Jurkat, Clone E6-1 (cell line): Measurements from ENCODE around the gene SULT1C2.
"Not testable (repeated sequence)": the region's sequence is repeated elsewhere in the genome, so short reads cannot be mapped to it uniquely, and the experiment has no call there.

Experiments used
- DNase-seq: peaks from one replicate; pipeline ENCODE4 v3.0.0-alpha.2; 2011; ENCODE audit warnings: low read depth, low spot score
- H3K4me3 ChIP-seq: 2 replicates; pipeline ENCODE4 v1.5.1; 2011; ENCODE audit warnings: mild to moderate bottlenecking, low read length, control low read depth, moderate library complexity

The SULT1C2 gene

DNA sequence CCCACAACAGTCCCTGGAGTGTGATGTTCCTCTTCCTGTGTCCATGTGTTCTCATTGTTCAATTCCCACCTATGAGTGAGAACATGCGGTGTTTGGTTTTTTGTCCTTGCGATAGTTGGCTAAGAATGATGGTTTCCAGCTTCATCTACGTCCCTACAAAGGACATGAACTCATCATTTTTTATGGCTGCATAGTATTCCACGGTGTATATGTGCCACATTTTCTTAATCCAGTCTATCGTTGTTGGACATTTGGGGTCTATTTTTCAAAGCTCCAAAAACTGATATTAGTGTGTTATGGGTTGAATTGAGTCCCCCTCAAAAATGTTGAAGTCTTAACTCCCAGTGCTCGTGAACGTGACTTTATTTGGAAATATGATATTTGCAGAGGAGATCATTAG lies 4.1 kb upstream of the SULT1C2 start:
- DNase-seq, H3K4me3 ChIP-seq: not testable (repeated sequence)

DNA sequence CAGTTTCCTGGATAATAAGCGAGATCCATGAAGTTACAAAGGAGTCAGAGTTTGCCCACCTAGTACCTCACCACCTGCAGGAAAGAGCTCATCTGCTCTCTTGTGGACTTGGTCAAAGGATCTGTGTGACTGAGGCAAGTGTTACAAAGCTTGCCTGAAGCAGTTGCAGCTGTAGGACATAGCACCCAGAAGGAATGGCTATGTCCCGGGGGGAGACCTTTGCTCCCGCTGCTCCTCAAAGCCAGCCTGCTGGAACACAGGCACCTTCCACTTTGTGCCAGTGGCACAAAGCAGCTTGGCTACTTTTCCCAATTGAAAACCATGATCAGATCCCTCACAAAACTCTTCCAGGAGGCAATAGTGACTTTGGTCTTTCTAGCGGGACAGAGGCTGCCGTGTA lies 3.1 kb upstream of the SULT1C2 start:
- no peak overlapping the region for H3K4me3 ChIP-seq
- DNase-seq: no peak

DNA sequence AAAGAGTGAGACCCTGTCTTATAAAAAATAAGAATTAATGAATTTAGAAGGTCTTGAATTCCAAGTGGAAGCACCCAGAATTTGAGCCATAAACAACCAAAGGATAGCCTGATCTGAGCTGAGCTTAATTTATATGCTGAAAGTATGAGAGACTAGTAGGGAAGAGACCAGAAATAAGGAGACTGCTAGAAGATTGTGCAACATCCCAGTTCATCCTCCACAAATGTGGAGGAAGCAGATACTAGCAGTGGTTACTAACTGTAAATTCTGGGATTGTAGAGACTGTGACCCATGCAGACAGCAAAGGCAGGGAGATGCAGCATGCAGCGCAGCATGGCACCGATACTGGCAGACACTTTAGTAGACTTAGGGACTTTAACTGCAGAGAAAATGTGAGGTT lies 1.5 kb upstream of the SULT1C2 start:
- no peak for DNase-seq

DNA sequence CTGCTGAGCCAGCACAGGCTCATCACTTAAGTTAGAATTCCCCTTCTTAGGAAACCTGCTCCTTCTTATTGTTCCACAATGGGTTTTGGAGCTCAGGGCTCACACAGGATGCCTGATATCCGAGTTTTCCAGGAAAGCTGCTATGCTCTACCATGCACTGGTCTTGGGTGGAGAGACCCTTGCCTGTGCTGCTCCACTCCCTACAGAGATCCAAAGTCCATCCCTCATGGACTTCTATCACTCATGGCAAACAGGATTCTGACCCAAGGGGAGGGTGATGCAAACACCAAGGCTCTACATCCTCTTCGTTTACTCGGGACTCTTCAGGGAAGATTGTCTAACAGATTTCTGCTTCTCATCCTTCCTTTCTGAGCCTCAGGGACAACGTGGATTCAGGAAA lies 5.2 kb downstream of the SULT1C2 start:
- no peak for DNase-seq
- no peak overlapping the region for H3K4me3 ChIP-seq

More for the DNA sequence above, 1.5 kb upstream of the SULT1C2 start:
- H3K4me3 ChIP-seq: no peak overlapping the region

DNA sequence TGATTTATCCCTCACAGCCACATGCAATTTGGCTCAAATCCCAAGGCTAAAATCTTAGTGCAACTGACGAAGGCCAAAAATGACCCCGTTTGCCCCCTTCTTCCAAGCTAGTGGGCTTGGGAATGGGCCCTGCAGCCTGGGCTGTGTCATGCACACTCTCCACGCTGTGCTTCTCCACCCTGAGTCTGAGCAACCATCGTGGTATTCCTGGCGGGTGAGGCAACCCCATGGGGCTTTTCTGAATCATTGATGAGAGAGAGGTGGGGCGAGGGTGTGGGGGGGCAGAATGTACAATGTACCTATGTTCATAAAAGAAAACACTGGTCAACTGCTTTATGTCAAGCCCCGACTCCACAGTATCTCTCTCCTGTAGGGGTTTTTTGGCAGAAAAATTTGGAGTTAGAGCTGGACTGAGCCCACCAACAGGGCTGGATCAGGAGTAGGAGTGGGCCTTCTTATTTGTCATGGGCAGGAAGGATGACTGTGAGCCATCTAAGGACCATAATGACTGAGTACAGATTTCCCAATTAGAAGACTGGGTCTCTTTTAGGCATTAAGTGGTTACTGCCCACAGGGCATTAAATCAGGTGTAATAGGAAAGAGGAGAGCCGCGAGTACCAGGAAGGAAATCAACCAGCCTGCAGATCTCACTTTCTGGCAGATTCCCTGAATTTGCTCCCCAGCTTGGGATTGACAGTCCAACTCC lies 8.9 kb downstream of the SULT1C2 start:
- DNase-seq: no peak
- H3K4me3 ChIP-seq: no peak overlapping the region

DNA sequence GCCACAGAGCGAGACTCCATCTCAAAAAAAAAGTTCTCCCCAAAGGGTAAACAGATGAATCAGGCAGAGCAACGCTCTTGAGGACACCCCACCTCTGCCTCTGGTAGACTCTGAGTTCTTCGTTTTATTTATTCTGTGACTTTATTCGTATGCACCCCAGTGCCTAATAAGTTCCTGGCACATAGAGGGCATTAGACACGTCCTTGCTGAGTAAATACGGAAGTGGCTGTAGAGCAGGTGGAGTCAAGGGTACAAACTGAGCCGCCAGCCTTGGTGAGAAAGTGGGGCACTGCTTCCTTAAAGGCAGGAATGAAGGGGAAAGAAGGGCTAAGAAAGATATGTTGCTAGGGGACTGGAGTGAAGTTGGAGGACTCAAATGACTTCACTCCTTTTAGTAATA lies 12.9 kb downstream of the SULT1C2 start:
- no peak overlapping the region for H3K4me3 ChIP-seq
- DNase-seq: no peak

DNA sequence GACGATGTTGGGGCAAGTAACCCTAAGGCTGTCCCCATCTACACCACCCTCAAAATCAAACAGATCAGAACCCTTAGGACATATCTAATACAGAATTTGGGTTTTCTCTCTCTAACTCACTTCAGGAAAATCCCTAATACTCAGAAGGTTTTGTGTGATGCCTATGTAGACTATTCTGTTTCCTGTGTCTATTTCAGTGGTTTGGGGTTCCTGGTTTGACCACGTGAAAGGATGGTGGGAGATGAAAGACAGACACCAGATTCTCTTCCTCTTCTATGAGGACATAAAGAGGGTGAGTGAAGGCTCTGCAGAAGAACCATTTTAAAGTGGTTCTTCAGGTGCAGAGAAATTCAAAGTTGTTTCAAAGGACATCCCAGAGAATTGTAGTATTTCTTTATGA lies 16.3 kb downstream of the SULT1C2 start:
- no peak overlapping the region for H3K4me3 ChIP-seq
- DNase-seq: peak; percentile 15

DNA sequence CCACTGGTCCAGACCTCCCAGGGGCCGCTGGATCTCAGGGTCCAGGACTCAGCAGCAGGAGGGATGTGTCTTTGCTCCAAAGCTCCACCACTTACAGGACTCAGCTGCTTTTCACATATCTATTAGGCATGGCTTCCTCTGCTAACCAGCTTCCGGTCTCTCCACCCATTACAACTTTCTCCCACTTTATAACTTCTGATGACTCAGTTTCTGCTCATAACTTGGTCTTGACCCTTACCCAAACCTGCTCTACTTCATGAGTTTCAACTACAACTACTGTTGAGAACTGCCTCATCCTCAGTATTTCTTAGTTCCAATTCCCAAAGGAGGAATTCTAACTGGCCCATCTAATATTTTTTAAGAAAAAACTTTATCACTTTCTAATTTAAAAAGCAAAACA lies 17.2 kb downstream of the SULT1C2 start:
- no peak for DNase-seq
- no peak overlapping the region for H3K4me3 ChIP-seq

DNA sequence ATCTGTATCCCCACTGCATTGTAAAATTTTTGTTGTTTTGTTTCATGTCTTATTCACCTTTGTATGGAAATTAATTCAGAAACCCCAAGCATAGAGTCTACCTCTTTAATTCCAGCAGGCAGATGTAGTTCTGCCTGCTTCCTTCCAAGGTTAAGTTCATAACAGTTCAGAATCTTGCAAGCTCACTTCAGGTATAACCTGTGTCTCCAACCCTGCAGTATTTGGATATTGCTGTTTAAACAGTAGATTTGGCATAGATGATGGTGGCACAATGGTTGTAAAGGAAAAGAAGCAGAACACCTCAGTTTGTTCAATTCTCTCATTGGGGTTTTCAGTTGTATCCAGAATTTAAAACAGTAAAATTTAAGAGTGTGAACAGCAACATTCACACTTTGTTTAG lies 21.2 kb downstream of the SULT1C2 start:
- no peak for DNase-seq
- no peak overlapping the region for H3K4me3 ChIP-seq

DNA sequence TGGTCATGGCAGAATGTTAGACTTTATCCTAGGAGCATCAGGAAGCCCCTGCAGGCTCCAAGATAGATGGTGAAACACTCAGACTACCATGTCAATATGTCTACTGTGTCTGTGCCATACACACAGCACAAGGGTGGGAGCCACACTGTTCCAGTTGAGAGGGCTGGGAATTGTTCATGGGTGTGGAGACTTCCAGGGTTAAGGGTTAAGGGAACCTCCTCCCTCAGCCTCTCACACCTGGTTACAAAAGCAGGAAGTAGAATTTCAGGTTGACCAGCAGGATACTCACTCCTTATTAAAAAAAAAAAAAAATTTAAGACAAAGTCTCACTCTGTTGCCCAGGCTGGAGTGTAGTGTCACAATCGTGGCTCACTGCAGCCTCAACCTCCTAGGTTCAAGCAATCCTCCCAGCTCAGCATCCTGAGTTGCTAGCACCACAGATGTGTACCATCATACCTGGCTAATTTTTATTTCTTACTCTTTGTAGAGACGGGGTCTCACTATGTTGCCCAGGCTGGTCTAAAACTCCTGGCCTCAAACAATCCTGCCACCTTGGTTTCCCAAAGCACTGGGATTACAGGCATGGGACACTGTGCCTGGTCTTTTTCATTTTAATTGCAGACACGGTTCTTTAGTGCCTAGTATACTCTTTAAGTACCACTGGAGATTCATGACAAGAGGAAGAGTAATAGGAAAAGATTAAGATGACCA lies 26.0 kb downstream of the SULT1C2 start:
- no peak overlapping the region for H3K4me3 ChIP-seq

DNA sequence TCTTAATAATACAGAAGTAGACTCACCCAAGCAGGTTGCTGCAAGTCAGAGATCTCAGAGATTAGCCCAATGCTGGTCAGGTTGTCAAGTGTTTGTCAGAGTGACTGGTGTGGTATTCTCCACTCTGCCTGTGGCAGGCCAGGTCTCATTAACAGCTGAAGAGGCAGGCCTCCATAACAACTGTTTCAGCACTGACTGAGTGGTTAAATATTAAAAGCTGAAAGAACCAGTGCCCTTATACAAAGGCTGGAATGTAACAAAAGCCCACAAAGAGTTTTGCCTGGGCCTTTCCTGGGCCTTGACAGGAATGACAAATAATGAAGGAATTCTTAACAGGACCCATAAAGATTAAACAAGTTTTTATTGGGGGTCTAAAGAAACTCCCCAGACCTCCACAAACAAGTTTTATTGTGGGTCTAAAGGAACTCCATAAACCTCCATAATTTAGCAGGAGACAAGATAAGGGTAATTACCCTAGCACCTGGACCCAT lies 26.8 kb downstream of the SULT1C2 start:
- no peak overlapping the region for H3K4me3 ChIP-seq
- no peak for DNase-seq

More for the DNA sequence above, 26.0 kb downstream of the SULT1C2 start:
- no peak for DNase-seq

DNA sequence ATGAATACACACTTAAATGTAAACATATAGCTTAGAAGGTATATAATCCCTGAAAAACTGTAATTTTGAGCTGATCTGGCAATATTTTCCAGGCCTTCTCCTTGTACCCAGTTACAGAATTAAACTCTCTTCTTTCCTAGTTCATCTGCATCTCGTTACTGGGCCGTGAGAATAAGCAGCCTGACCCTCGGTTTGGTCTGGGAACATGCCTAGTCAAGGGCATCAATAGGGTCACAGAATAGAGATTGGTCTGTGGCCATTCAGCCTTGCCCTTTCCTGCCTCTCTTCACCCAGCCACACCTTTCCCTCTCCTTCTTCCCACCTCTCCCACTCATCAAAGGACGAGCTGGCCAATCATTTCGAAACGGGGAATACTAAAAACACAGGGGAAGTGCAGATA lies 27.3 kb downstream of the SULT1C2 start:
- H3K4me3 ChIP-seq: no peak overlapping the region
- DNase-seq: no peak

DNA sequence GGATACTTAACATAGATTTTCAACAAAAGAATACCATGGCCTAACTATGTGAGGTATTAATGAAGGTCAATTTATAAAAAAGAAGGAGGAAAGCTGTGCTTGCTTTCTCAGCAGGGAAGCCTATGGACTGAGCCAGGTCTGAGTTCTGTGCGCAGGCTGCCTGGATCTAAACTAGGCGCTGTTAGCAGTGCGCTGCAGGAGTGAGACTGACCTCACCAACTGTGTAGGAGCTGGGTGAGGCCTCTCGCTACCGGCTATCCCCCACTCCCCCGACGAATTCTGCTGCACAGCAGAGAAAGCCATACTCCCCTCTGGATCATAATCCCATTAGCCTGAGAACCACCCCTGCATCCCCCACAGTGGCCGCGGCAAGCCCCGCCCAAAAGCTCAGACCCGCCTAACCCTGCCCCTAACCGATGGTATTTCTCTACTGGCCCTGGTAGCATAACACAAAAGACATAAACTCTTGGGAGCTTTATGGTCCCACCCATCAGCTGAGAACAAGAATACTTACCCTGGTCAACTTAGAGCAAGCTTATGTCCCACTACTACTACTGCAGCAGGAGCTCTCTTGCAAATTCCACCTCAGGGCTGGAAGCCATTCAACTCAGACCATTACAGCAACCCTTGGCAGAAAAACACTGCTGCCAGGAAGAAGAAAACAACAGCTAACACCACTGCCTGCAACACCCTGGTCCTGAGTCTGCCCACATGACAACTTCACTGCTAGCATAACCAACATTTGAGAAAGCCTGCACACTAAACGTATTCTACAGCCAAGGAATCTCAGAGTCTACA lies 28.0 kb downstream of the SULT1C2 start:
- no peak overlapping the region for H3K4me3 ChIP-seq
- no peak for DNase-seq

DNA sequence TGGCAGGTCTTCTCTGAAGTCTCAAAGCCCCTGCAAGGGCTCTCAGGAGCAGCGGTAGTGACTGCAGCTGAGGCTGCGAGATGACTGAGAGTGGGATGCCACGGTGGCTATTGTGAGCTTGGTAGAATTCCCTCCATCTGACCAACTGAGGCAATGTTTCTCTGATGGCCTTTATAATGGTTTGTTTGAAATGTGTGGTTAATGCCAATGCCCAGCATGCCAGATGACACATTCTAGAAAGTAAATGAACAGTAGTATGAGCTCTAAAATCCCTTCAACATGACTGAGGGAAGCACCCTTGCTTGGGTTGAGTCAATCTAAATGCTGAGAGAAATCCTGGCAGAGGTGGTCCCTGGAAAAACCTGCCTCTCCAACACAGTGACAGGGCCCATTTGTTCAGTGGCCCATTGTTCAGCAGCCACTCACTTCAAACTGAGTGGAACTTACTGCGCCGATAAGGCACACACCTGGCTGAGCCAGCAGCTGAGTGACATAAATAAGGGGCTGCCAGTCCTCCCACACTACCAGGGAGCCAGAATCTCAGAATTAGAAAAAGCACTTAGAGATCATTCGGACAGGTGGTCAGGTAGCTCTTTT lies 31.7 kb downstream of the SULT1C2 start:
- H3K4me3 ChIP-seq: no peak overlapping the region
- no peak for DNase-seq

DNA sequence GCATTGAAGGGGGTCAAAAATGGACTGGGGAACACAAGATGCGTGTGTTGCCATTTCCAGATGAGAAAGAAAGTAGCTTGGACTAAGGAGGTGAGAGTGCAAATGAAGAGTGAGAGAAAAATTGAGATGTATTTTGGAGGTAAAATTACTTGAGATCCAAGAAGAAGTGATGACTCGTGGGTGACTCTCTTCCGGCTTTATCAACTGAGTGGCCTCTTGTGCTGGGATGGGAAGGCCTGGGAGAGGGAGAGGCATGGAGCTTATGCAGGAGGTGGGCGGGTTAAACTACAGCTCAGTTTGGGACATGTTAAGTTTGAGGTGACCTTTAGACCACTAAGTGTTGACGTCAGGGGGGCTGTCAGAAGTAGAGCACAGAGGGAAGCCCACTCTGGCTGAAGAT lies 34.9 kb downstream of the SULT1C2 start:
- H3K4me3 ChIP-seq: no peak overlapping the region
- DNase-seq: no peak

DNA sequence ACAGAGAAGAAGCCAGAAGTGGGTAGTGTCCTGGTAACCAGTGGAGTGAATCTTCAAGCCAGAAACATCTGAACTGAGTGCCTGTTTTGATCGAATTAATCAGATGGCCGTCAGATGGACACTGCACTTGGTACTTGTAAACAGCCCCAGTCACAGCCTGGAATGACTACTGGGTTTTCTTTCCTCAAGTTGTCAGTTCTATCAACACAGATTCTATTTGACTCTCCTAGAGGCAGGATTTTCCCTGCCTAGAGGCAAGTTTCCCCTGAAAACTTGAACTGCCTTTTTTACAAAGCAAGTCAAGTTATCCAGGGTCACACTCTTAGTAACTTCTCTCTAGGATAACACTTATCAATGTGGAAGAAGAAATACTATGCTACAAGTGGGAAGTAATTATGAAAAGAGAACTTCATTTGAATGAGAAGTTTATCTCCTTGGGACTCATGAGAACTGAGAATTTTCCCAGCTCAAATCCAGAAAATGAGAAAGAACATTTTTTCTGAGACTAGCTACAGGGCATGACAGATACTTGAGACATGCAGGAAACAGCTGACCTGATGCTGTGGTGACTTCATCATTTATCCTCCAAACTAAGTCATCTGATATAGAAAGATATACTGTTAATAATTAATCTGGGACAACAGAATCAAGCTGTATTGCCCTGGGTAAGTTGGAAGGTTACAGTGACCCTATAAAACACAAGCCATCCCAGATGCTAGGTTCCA lies 36.0 kb downstream of the SULT1C2 start:
- H3K4me3 ChIP-seq: no peak overlapping the region
- DNase-seq: no peak

DNA sequence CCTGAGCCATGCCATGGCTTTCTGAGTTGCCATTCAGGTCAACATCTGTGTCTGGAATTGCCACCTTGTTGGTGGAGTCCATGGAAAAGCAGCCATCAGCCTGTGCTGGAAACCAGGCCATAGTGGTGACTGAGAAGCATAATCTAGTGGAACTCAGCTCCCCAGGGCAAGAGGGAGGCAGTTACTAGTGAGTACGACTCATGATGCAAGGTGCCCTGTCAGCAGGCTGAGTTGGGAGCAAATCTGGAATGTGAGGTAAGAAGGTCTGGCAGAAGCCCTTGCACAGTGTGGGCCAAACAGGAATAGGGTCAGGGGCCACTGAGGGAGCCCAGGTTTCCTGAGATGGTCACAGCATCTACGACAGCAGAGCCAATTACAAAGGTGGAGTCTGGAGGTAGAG lies 37.1 kb downstream of the SULT1C2 start:
- no peak overlapping the region for H3K4me3 ChIP-seq
- no peak for DNase-seq

DNA sequence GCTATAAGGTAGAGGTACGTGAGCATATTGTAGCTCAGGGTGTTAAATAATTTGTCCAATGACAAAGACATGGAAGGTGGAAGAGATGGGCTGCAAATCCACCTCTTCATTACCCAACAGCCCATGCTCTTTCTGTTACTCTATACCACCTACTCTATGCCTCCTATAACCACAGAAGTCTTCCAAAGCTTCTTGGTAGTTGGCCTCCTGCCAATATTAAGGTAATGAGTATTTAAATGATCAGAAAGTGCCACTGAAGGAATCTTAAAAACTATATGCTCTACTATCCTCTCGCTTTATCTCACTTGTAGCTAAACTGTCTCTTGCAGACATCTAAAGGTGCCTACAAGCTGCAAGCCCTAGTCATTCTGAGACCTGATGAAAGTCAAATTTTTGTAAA lies 41.1 kb downstream of the SULT1C2 start:
- H3K4me3 ChIP-seq: no peak overlapping the region

DNA sequence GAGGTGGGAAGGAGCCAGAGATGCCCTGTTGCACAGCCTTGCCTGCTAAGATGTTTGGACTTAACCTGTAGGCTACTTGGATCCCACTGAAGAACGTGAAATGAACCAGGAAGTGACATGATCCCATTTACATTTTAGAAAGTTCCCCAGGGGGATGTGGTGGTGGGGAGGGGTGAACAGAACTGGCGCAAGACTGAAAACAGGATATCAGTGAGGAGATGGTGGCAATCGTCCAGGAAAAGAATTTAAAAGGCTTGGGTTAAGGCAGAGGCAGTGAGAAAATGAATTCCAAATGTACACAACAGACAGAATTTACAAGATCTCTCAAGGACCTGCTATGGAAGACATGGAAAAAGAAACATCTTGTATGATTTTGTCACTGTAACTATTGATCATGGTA lies 42.3 kb downstream of the SULT1C2 start:
- H3K4me3 ChIP-seq: no peak overlapping the region
- DNase-seq: no peak

More for the DNA sequence above, 41.1 kb downstream of the SULT1C2 start:
- no peak for DNase-seq
